Osteocyte (in vitro differentiated cells): ENCODE measurements around the gene LRRK1. TPM values are rescaled to one million over a fixed set of nuclear protein-coding genes. Genes with fewer than 3 reads are reported as not detected.

Experiments
- DNase-seq: peaks from one replicate; pipeline ENCODE4 v3.0.0; 2021; ENCODE audit warnings: mixed read lengths; ENCODE audit not compliant: unreplicated experiment; ENCODE audit errors: extremely low spot score
- H3K27ac Mint-ChIP-seq: one replicate; pipeline ENCODE4 v1.8.0; 2021; ENCODE audit warnings: mild to moderate bottlenecking, mixed read lengths; ENCODE audit not compliant: unreplicated experiment
- H3K27me3 Mint-ChIP-seq: one replicate; pipeline ENCODE4 v1.8.0; 2021; ENCODE audit warnings: mixed read lengths; ENCODE audit not compliant: unreplicated experiment
- H3K36me3 Mint-ChIP-seq: one replicate; pipeline ENCODE4 v1.8.0; 2021; ENCODE audit warnings: mixed read lengths; ENCODE audit not compliant: unreplicated experiment
- H3K4me1 Mint-ChIP-seq: one replicate; pipeline ENCODE4 v1.8.0; 2021; ENCODE audit warnings: mixed read lengths; ENCODE audit not compliant: unreplicated experiment
- H3K4me3 Mint-ChIP-seq: one replicate; pipeline ENCODE4 v1.8.0; 2021; ENCODE audit warnings: mild to moderate bottlenecking, moderate library complexity, mixed read lengths; ENCODE audit not compliant: unreplicated experiment
- H3K9me3 Mint-ChIP-seq: one replicate; pipeline ENCODE4 v1.8.0; 2021; ENCODE audit warnings: mixed read lengths; ENCODE audit not compliant: unreplicated experiment
- CTCF ChIP-seq: fragments of 200-600 bp; sonication (generic); IDR thresholded peaks from 2 replicates; pipeline ENCODE4 v1.5.0; 2021; ENCODE audit warnings: antibody characterized with exemption, mild to moderate bottlenecking, moderate library complexity
- total RNA-seq: library from RNA; stranded (reverse); gene quantifications from 2 replicates; pipeline ENCODE4 v1.2.1, GENCODE V29; 2021

LRRK1 gene
- total RNA-seq, 1 donor from 2014 or later, result 10.8 TPM

- peaks cover 26% of the 10 kb centered on the region for H3K4me1 Mint-ChIP-seq
- no peak overlapping the region for H3K27ac Mint-ChIP-seq
- TF ChIP-seq CTCF, result no peak
- H3K9me3 Mint-ChIP-seq, result no peaks in the 10 kb centered on the region
- peak; percentile 65 for DNase-seq
- H3K27me3 Mint-ChIP-seq, result no peaks in the 10 kb centered on the region
- no peak overlapping the region for H3K4me3 Mint-ChIP-seq
- peaks cover 1% of the 10 kb centered on the region for H3K36me3 Mint-ChIP-seq
These were observed 76.6 kb downstream of the LRRK1 start for GRCh38 chr15:100995471-100996430.

GRCh38 chr15:100997442-100997841 lies 78.3 kb downstream of the LRRK1 start:
- no peaks in the 10 kb centered on the region for H3K27me3 Mint-ChIP-seq
- H3K36me3 Mint-ChIP-seq, result no peaks in the 10 kb centered on the region
- H3K9me3 Mint-ChIP-seq, result no peaks in the 10 kb centered on the region
- H3K4me1 Mint-ChIP-seq, result peaks cover 26% of the 10 kb centered on the region
- H3K27ac Mint-ChIP-seq, result peak overlapping the region; percentile 31
- no peak for TF ChIP-seq CTCF
- no peak overlapping the region for H3K4me3 Mint-ChIP-seq
- peak; percentile 19 for DNase-seq

GRCh38 chr15:100998630-100999029 lies 79.5 kb downstream of the LRRK1 start:
- no peak for TF ChIP-seq CTCF
- Mint-ChIP-seq H3K9me3 (no peaks in the 10 kb centered on the region), H3K36me3 (no peaks in the 10 kb centered on the region), H3K4me1 (peaks cover 26% of the 10 kb centered on the region), H3K27ac (no peak overlapping the region), H3K27me3 (no peaks in the 10 kb centered on the region), H3K4me3 (no peak overlapping the region)
- DNase-seq, result no peak

GRCh38 chr15:100999369-100999768 lies 80.2 kb downstream of the LRRK1 start:
- H3K4me1 Mint-ChIP-seq, result peaks cover 26% of the 10 kb centered on the region
- H3K9me3 Mint-ChIP-seq, result no peaks in the 10 kb centered on the region
- H3K27ac Mint-ChIP-seq, result peak overlapping the region; percentile 43
- no peaks in the 10 kb centered on the region for H3K27me3 Mint-ChIP-seq
- TF ChIP-seq CTCF, result no peak
- H3K4me3 Mint-ChIP-seq, result no peak overlapping the region
- no peaks in the 10 kb centered on the region for H3K36me3 Mint-ChIP-seq
- no peak for DNase-seq

- no peaks in the 10 kb centered on the region for H3K36me3 Mint-ChIP-seq
- H3K4me3 Mint-ChIP-seq, result no peak overlapping the region
- no peak for TF ChIP-seq CTCF
- no peaks in the 10 kb centered on the region for H3K27me3 Mint-ChIP-seq
- H3K9me3 Mint-ChIP-seq, result peaks cover 4% of the 10 kb centered on the region
- peak; percentile 51 for DNase-seq
- no peak overlapping the region for H3K27ac Mint-ChIP-seq
- peaks cover 26% of the 10 kb centered on the region for H3K4me1 Mint-ChIP-seq
These were observed 81.1 kb downstream of the LRRK1 start for GRCh38 chr15:101000271-101000681.
